ENCODE data around the gene DNAH3.
"Not testable (repeated sequence)": the region's sequence is repeated elsewhere in the genome, so short reads cannot be mapped to it uniquely, and the experiment has no call there.

Gene DNAH3

DNA sequence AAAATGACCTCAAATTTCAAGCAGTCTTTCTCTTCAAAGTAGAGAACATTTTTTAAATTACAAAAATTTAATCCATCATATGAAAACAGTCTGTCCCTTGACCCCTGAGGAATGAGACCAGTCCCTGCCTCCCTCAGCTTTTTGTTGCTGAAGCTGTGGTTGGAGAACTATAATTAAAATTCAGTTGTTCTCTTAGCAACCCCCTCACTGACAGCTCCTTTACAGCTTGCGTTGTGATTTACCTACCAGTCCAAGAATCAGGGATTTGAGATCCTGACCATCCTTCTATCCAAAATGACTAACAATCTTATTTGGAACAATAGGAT, 220.3 kb downstream of the DNAH3 start:
- DNase-seq, result no peak

DNA sequence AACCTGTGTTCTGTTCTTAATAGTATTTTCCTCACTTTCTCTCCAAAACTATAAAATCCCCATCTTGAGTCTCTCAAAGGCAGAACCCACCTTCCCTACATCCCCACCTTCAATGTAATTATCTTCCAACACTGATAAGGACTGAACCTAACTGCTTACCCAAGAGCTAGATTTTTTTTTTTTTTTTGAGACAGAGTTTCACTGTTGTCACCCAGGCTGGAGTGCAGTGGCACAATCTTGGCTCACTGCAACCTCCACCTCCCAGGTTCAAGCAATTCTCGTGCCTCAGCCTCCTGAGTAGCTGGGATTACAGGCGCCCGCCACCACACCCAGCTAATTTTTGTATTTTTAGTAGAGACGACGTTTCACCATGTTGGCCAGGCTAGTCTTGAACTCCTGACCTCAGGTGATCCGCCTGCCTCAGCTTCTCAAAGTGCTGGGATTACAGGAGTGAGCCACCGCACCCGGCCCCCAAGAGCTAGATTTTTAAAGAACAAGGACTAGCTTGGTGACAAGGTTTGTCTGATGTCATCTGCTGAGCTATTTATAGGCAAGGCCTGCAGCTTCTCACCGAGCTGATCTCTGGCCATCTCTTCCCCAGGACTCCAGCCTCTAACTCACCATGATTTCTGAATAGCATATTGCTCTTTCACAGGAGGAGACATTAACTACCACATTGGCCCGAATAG, 220.8 kb downstream of the DNAH3 start:
- DNase-seq, result not testable (repeated sequence)

DNA sequence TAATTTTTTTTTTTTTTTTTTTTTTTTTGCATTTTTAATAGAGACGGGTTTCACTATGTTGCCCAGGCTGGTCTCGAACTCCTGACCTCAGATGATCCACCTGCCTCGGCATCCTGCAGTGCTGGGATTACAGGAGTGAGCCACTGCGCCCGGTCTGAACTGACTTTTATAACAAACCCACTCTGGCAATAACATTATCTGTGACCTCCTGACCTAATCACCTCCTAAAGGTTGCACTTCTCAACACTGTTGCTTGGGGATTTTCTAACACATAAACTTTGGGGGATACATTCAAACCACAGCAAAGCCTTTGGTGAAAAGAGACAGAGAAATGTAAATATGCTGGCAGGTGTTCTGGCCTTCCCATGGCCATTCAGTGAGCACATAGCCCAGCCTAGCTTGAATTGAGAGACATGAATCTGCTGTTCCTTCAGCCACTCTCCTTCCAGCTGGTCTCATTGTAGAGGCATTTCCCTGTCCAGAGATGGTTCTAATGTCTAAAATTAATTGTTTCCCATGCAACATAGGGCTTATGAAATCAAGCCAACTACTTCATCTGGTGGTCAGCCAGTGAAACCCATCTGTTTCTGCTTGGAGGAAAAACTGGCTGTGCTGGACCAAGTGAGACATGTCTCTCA, 221.8 kb downstream of the DNAH3 start:
- DNase-seq, result no peak

DNA sequence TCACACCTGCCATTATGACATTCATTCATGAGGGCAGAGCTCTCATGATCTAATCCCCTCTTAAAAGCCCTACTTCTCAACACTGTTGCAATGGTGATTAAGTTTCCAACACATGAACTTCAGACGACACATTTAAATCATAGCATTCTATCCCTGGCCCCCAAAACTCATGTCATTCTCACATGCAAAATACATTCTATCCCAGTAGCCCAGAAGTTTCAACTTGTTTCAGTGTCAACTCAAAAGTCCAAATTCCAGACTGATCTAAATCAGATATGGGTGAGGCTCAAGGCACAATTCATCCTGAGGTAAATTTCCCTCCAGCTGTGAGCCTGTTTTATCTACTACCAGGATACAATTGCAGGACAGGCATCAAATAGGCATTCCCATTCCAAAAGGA, 224.9 kb downstream of the DNAH3 start:
- DNase-seq, result no peak

DNA sequence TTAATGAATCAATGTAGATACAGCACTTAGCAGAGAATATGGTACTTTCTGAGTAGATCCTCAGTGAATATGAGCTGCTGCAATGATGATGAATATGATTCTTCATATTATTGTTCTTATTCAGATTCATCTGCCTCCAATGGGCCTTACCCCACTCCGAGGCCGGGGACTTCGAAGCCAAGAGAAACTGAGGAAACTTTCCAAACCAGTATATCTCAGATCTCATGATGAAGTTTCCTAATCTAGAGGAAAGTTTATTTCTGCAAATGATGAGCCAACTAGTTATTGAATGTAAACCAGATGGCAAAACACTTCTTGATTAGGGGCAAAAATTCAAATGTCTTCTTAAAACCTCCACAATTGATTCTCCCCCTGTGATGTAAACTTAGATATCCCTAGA, 226.8 kb downstream of the DNAH3 start:
- DNase-seq, result no peak

DNA sequence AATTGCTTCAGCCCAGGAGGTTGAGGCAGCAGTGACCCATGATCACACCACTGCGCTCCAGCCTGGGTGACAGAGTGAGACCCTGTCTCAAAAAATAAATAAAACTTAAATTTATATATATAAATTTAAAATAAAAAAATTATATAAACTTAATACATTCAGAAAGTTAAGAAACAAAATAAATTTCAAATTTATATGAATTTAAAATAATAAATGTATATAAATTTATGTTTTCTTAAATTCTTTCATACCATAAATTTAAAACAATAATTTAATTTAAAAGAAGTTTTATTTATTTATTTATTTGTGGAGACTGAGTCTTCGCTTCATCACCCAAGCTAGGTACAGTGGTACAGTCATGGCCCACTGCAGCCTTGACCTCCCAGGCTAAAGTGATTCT, 229.8 kb downstream of the DNAH3 start:
- DNase-seq, result no peak

DNA sequence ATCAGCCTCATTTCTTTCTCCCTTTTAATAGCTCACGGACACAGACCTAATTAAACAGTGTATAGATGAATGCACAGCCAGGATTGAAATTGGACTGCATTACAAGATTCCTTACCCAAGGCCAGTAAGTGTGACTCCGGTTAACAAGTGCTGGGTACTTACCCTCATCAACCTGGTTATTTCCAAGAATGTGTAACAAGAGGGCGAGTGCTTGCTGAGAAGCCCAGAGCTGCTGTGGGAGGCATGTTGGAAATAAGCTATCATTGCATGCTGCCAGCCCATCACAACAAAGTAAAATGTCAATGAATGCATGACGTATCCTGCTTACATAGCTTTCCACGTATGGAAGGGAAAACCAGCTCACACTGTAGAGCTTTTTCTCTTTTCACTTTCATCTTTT, 230.6 kb downstream of the DNAH3 start:
- DNase-seq, result no peak

DNA sequence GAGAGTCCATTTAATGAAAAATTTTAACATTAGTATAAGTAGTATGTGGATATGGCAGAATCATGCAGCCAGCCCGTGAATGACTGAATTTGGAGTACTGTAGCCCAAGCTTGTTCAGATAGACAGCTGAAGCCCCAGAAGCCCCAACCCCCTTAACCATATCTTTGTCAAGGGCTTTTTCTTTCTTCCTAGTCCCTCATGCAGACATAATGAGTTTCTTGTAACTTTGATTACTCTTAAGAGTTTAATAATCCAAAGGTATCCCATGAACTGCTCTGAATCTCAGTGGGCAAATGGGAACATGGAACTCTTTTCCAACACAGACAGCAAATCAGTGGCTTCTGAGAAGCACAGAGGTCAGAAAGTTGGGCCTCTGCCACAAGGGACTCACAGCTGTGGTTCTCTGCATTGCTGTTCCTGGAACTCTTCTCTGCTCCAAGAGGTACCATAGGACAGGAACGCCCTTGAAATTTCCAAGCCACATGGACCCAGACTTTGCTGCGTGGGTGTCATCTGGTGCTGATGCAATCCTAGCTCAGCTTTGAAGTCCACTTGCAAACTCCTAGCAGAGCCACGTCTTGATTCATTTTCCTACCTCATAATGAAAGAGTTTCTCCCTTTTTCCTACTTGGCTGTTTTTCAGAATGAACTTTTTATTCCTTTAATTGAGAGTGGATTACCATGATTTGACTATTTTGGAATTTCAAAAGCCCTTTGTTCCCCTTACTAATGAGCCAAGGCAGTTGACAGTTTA, 232.0 kb downstream of the DNAH3 start:
- no peak for DNase-seq

DNA sequence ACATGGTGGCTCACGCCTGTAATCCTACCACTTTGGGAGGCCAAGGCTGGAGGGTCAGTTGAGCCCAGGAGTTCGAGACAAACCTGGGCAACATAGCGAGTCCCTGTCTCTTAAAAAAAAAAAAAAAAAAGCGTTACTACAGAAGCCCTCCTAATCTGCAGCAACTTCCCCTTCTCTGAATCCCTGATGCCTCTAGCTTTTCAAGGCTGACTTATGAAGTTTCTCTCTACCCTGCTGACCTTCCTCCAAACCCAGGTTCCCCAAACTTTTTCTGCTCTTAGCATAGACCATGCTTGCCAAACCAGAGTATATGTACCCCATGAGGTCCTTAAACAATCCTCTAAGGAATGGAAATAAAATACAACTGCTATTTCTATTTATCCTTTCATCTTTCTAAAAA, 233.7 kb downstream of the DNAH3 start:
- DNase-seq, result no peak

DNA sequence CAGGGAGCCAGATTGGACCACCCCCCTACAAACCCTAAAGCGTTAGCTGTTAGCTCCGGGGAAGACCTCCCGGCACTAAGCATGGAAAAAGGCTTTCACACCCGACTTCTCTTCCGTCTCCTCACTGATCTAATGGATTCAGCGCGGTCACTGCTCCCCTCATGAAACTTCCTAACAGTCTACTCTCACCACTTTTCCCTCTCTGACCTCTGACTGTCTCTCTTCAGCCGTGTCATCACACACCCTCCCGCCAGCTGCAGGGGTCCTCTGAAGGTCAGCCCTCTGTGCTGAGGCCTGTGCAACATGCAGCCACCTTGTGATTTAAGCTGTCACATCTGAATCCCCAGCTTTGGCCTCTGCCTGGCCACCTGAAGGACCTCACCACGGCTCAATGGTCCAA, 234.4 kb downstream of the DNAH3 start:
- no peak for DNase-seq

DNA sequence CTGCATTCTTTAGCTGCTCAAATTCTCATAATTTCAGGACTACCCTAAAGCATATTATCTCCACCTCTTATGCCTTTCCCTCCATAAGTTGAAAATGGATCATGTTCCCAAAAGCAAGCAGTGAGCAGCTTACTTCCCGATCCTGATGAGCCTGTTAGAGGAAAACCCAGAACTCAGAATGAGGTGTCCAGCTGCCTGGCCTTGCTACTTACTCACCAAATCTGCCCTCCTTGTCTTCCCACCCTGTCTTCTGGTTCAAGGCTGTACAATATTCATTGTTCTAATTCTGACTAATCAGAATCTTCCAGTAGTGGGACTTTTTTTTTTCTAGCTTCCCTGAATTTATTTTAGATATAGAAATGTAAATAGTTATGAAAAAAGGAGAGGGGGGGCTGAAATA, 239.3 kb downstream of the DNAH3 start:
- DNase-seq, result no peak

DNA sequence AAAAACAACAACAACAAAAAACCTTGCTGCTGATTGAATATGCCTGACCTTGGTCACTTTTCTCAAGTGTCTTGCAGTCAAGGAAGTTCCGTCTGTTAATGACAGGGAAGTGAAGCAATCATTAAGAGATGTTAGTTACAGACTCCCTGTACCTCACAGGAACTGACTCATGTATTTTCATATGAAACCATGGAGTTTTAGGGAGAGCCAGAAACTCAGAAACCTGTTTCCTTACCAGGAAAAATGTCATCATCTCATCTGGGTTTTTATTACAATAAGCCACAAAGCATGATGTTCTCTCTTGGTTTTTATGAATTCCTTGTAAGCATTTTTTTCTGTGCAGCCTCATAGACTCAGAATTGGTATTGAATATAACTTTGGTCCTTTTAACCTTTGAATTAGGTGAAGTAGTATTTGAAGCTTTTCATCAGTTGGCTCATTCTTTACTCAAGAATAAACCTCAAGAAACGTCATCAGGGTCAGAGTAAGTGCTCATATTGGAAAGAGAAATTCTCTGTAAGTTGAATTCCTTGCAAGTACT, 239.8 kb downstream of the DNAH3 start:
- no peak for DNase-seq

DNA sequence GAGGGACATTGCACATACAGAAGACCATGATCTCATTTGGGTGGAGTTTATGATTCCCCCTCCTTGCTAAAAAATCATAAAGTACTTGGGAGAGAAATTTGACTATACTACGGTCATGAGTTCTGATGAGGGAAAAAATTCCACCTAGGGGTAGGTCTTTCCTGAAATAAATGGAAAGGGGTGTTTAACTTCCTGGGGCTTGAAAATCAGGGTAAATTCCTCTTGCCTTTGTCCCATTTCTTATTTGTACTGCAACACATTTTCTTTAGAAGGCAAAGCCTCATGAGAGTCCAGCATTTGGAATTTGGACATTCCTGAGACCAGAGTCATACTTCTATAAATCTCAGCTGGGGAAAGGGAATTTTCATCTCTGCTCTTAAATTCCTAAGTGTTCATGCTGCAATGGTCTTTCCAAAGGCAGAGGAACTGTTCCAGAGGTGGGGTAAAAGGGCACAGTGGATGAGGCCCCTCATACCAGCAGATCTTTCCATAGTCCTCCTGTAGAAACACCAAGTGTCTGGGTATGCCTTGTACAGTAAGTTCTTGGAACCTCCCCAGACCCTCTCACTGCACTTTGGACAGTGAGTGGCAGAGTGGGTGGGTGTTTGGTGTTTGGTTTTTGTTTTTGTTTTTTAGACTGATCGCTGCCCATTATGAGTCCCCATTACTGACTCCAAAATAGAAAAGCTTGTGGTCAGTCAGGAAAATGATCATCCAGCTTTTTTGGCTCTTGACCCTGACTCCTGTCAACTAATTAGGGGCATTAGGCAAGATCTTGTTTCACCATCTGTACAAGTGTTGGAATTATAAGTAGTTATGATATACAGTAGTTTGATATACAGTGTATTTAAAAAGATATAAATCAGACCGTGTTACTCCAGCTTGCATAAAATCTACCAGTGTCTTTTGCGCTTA, 244.0 kb downstream of the DNAH3 start:
- no peak for DNase-seq

DNA sequence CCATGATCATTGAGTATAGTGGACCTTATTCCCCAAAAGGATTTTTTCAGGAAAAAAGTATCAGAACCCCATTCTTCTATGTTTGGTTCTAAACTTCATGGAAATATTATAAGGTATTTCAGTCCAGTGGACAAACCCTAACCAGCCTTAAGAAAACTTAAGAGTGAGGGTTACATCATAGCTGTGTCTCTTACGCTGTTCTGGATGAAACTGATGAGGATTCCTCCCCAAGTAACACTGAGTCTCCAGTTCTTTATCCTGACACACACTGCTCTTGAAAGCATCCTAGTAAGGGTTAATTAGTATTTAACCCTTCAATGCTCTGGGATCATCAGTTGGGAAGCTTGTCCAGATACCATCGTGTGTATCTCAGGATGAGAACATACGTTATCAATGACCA, 245.1 kb downstream of the DNAH3 start:
- DNase-seq, result no peak

DNA sequence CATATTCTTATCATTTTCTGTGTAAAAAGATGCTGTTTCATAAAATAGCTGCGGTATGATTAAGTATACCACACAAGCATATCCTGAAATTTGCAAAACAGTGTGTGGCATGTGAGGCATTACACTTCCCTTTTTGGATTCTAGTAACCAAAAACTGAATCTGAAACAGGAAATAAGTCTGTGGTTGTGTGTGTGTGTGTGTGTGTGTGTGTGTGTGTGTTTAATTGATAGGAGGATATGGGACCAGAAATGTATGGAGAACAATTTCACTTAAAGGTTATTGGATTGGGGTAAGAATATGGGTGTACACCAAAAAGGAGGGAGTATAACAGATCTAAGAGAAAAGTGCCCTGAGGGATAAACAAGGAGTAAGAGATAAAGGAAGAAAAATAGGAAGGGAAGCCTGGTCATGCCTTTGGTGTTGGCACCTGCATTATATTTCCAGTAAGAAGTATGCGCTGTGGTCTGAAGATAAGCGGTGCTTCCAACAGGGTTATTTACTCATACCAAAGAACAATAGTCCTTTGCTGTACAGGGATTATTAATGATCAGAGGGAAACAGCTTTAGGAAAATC, 246.1 kb downstream of the DNAH3 start:
- no peak for DNase-seq

DNA sequence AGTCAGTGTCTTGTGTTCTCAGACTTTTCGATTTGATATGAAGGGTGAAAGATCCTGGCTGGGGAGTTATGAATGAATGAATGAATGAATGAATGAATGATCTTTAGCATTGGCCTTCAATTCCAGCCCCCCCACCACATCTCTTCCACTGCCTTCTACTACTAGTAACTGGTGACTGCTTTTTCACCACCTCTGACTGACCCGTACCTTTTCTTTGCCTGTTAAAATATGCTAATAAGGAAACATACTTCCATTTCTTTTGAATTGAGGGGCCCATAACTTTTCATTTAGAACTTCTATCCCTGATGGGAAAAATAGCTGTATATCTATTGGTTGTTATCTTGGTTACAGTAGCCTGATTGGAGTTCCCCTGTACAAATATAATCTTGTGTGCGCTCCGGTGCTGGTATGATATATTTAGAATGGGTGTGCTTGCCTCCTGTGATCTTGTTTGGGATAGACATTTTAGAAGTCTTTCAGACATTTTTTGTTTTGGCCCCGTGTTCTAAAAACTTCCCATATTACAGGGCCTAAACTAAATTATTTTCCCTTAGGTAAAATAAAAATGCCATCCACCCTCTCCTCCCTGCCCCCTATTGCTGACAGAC, 246.6 kb downstream of the DNAH3 start:
- no peak for DNase-seq

DNA sequence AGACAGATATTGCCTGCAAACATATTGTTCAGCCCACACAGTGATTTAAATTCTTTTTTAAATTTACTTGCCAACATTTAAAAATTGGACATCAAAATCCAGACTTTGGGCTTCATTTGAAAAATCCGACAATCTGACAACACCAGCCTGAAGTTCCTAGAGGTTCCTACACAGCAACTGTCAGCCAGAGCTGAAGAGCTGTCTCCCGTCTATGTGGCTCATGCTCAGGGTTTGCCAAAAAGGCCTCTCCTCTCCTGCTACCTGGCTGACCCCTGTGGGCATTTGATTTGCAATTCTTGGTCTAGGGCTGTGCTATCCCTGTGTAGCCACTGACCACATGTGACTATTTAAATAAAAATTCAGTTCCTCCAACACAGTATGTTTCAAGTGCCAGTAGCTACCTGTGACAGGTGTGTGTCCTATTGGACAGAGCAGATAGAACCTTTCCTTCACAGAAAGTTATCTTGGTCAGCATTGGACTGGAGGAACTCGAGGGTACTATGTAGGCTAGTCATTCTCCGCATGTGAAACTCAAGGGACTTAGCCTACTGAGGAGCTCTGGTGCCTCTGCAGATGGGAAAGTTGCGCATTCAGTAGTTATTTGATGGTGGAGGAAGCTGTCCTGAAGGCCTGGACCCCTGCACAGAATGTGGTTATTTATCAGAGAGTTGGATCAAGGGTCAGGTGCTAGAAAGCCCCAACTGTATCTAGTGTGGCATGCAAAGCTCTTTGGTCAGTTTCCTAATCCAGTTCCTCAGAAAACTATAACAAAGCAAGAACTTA, 247.3 kb downstream of the DNAH3 start:
- DNase-seq, result no peak

DNA sequence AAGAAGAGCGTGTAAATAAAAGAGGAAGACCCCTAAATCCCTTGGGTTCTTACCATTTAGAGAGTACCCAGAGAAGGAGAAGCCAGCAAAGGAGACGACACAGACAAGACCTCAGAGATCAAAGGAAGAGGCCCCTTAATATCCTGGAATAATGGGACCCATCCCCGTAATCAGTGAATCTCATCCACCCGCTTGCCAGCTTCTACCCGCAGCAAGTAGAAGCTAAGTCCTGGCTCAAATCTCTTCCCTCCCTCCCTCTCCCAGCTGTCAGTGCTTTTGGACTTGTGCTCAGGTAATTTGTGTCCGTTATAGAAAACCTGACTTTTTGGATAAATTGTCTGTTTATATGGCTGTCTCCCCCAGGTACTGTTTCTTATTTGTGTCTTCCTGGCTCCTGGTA, 248.2 kb downstream of the DNAH3 start:
- no peak for DNase-seq

DNA sequence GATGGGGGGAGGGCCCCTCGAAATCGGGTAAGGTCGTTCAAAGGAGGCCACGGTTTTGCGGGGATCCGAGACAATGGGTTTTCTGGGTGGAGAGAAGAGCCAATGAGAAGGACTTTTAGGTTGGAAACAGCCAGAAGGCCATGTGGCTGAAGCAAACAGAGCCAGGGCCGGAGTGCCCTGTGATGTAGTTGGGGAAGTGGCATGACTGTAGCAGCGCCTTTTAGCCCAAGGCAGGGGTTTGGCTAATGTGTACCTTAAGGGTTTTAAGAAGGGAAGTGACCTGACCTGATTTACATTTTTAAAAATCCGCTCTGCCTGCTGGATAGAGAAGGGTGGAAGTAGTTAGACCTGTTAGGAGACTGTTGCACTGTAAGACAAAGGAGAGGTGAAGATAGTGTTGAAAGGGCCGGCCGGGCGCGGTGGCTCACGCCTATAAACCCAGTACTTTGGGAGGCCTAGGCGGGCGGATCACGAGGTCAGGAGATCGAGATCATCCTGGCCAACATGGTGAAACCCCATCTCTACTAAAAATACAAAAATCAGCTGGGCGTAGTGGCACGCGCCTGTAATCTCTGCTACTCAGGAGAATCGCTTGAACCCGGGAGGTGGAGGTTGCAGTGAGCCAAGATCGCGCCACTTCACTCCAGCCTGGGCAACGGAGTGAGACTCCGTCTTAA, 249.1 kb downstream of the DNAH3 start:
- DNase-seq, result peak in 1 of 2 experiments; percentile 3

DNA sequence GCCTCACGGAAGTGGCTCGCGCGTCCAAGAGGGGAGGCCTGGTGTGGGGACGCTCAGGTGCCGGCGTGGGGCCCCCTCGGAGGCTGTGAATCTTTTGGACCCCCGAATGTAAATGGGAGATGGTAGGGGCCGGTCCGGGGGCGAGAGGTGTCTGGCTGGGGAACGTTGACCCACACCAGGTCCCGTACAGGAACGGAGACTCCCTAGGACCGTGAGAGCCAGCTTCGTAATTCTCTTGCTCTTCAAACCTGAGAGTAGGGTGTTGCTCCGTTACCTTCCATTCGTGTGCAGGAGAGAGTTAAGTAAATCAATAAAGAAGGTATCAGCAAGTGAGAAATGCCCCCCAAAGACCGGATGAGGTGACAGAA, 249.6 kb downstream of the DNAH3 start:
- DNase-seq, result no peak

Measured in stimulated activated CD4-positive, alpha-beta T cell treated with anti-CD3 and anti-CD28 coated beads, Interleukin-4, amount 100 ng/mL, for 4 hours (primary cell).